Endothelial cell of umbilical vein (primary cell): ENCODE measurements around the gene TMEM209. TPM values are rescaled to one million over a fixed set of nuclear protein-coding genes. Genes with fewer than 3 reads are reported as not detected.

Source experiments
- BruUV-seq: library from RNA; stranded (reverse); fragments of 400-500 nt; replicated peaks from 2 replicates; lab custom pipeline; 2021; lab: Mats Ljungman, UMichigan
- CTCF ChIA-PET: fragments of 300-600, 350-600 bp; sonication (Branson Sonifier 250); formaldehyde crosslinking; loops from one replicate; lab custom pipeline; 2021; ENCODE audit warnings: antibody characterized with exemption, inconsistent platforms; lab: Charles Lee
- POLR2A ChIA-PET: fragments of 300-600, 350-600 bp; sonication (Branson Sonifier 250); formaldehyde crosslinking; loops from one replicate; lab custom pipeline; 2021; ENCODE audit warnings: antibody characterized with exemption, inconsistent platforms; lab: Charles Lee
- DNase-seq: peaks from one replicate; pipeline ENCODE4 v3.0.0-alpha.2; 2011; ENCODE audit warnings: low read depth, low spot score
- FAIRE-seq: peaks from 2 replicates; lab custom pipeline; 2011; peaks lifted over from hg19 to GRCh38; lab: Jason Lieb, UNC
- H2AFZ ChIP-seq: 2 replicates; pipeline ENCODE4 v1.6.0; 2012; ENCODE audit warnings: low read depth, low read length, control low read depth, inconsistent platforms
- H3K27ac ChIP-seq: 2 replicates; pipeline ENCODE4 v1.5.1; 2011; ENCODE audit warnings: low read depth, mild to moderate bottlenecking, control low read depth, low read length, moderate library complexity; ENCODE audit not compliant: insufficient read depth
- H3K27me3 ChIP-seq, 2 experiments: 2 replicates each; pipeline versions ENCODE4 v1.6.0 to v1.6.1; 2011; ENCODE audit warnings: low read length in 2 of 2, mixed read lengths in 1 of 2; ENCODE audit not compliant: control insufficient read depth in 2 of 2, insufficient read depth in 2 of 2
- H3K36me3 ChIP-seq, 2 experiments: 2 replicates in 1 of 2; 3 replicates in 1 of 2; pipeline ENCODE4 v1.5.1; 2011; ENCODE audit warnings: low read length in 2 of 2, mild to moderate bottlenecking in 1 of 2, moderate library complexity in 1 of 2; ENCODE audit not compliant: control insufficient read depth in 2 of 2, insufficient read depth in 2 of 2; ENCODE audit errors: extremely low read depth in 1 of 2
- H3K4me1 ChIP-seq: 3 replicates; pipeline ENCODE4 v1.5.1; 2011; ENCODE audit warnings: mild to moderate bottlenecking, low read length; ENCODE audit not compliant: control insufficient read depth, insufficient read depth; ENCODE audit errors: extremely low read depth
- H3K4me2 ChIP-seq: 2 replicates; pipeline ENCODE4 v1.6.1; 2011; ENCODE audit warnings: low read length, control low read depth, mixed read lengths; ENCODE audit not compliant: insufficient read depth
- H3K4me3 ChIP-seq, 3 experiments: fragments of 200-600 bp in 1 of 3; sonication (generic), shearing (Covaris generic) in 1 of 3; replicated peaks in 1 of 3; 2 replicates each; pipeline ENCODE4 v1.5.1; 2011 to 2016; ENCODE audit warnings: control low read depth in 3 of 3, low read length in 3 of 3, mild to moderate bottlenecking in 2 of 3, inconsistent platforms in 1 of 3, low read depth in 1 of 3, moderate library complexity in 1 of 3; ENCODE audit not compliant: insufficient read depth in 1 of 3
- H3K79me2 ChIP-seq: 2 replicates; pipeline ENCODE4 v1.6.0; 2012; ENCODE audit warnings: low read length, inconsistent platforms; ENCODE audit not compliant: control insufficient read depth, insufficient read depth
- H3K9ac ChIP-seq: replicated peaks from 2 replicates; pipeline ENCODE3; 2011; ENCODE audit warnings: low read length, control low read depth; ENCODE audit not compliant: insufficient read depth; ENCODE audit errors: extremely low read depth
- H3K9me1 ChIP-seq: replicated peaks from 3 replicates; pipeline ENCODE4 v1.6.0; 2011; ENCODE audit warnings: mild to moderate bottlenecking, low read length; ENCODE audit not compliant: control insufficient read depth, insufficient read depth; ENCODE audit errors: extremely low read depth
- H3K9me3 ChIP-seq: replicated peaks from 2 replicates; pipeline ENCODE4 v1.5.1; 2012; ENCODE audit warnings: low read length, inconsistent platforms; ENCODE audit not compliant: control insufficient read depth, insufficient read depth
- H4K20me1 ChIP-seq: replicated peaks from 2 replicates; pipeline ENCODE3; 2011; ENCODE audit warnings: mild to moderate bottlenecking, low read length; ENCODE audit not compliant: control insufficient read depth, insufficient read depth; ENCODE audit errors: extremely low read depth
- EZH2 ChIP-seq: IDR thresholded peaks from 2 replicates; pipeline ENCODE4 v1.6.1; 2012; ENCODE audit warnings: borderline replicate concordance, low read depth, mild to moderate bottlenecking, moderate library complexity, low read length, inconsistent platforms; ENCODE audit not compliant: severe bottlenecking
- FOS ChIP-seq: IDR thresholded peaks from 2 replicates; pipeline ENCODE4 v1.6.1; 2011; ENCODE audit warnings: mild to moderate bottlenecking, low read length, moderate library complexity, borderline replicate concordance; ENCODE audit not compliant: insufficient read depth
- GATA2 ChIP-seq: IDR thresholded peaks from 2 replicates; pipeline ENCODE4 v1.7.0; 2011; ENCODE audit warnings: low read depth, mild to moderate bottlenecking, moderate library complexity, mixed read lengths, low read length; ENCODE audit not compliant: insufficient read length, insufficient read depth
- JUN ChIP-seq: IDR thresholded peaks from 2 replicates; pipeline ENCODE4 v1.6.1; 2011; ENCODE audit warnings: borderline replicate concordance, low read depth; ENCODE audit not compliant: insufficient read length, insufficient read depth
- MYC ChIP-seq: IDR thresholded peaks from one replicate; pipeline ENCODE4 v1.6.1; 2011; ENCODE audit warnings: mild to moderate bottlenecking, low read depth, low read length
- POLR2A ChIP-seq: IDR thresholded peaks from 2 replicates; pipeline ENCODE4 v1.6.1; 2012; ENCODE audit warnings: low read depth, mild to moderate bottlenecking, control low read depth, low read length
- POLR2AphosphoS5 ChIP-seq: IDR thresholded peaks from 2 replicates; pipeline ENCODE4 v1.6.1; 2012; ENCODE audit warnings: low read depth, mild to moderate bottlenecking, control low read depth, low read length, moderate library complexity; ENCODE audit not compliant: insufficient read depth
- dilution Hi-C: fragments of 300-500 bp; cut with MboI; formaldehyde crosslinking; loops from one replicate; pipeline ENCODE4 v1.15.0; 2019; ENCODE audit warnings: low sequenced_read_pairs; ENCODE audit not compliant: extremely low pct_ligation_motif_present
- intact Hi-C: fragments of 100-400 bp; cut with micrococcal nuclease; formaldehyde crosslinking; loops from one replicate; pipeline ENCODE4 v1.10.0; 2022
- polyA plus RNA-seq, 4 experiments: library from polyadenylated mRNA; depleted of rRNA in 3 of 4; stranded (reverse) in 3 of 4; unstranded in 1 of 4; fragments of >200 nt; gene quantifications; 2 replicates each; pipeline versions ENCODE4 v1.2.1 to v1.2.3, GENCODE V29; 2011 to 2012; ENCODE audit warnings: missing spikeins in 1 of 4
- total RNA-seq: library from RNA; stranded (reverse); gene quantifications from 2 replicates; pipeline ENCODE4 v1.2.3, GENCODE V29; 2021
- TF ChIP-seq, protein P1 (sequence below): IDR thresholded peaks from 2 replicates; pipeline ENCODE4 v1.6.1; 2011; ENCODE audit not compliant: insufficient read depth, insufficient read length
- TF ChIP-seq, protein P2 (sequence below), 2 donors: IDR thresholded peaks; 1 replicate in 1 of 2; 2 replicates in 1 of 2; pipeline ENCODE4 v1.5.1; 2011; ENCODE audit warnings: low read length in 2 of 2, mild to moderate bottlenecking in 2 of 2, moderate library complexity in 2 of 2, control low read depth in 1 of 2, inconsistent platforms in 1 of 2, low read depth in 1 of 2; ENCODE audit not compliant: insufficient read depth in 1 of 2; ENCODE audit errors: extremely low read depth in 1 of 2

The TMEM209 gene
- total and polyA plus RNA-seq, 2 donors (not counting 3 experiments of a cell fraction or from before 2014, with no cell fraction given), result 13.0 to 16.6 TPM

DNA sequence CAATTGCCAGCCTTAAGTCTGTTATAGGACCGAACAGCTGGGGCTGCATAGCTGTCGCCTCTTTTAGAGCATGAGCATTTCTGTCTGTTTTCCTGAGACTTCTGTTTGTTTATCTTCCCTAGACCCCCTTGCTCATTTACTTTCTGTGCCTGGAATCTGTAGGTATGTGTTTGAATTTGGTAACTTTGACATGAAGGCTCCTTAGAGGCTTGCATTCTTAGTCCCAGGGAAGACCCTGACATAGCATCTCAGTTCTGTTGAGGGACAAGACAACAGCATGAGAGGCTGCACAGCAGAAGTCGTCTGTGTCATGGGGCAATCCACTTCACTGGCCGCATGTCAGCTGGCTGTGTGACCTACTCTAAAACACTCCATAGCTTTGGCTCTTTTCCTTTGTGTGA, 76.2 kb downstream of the TMEM209 start:
- no peak for DNase-seq
- H4K20me1 ChIP-seq, result no peaks in the 10 kb centered on the region
- no peaks in the 10 kb centered on the region for H3K9me1 ChIP-seq
- H2AFZ ChIP-seq, result no peak overlapping the region
- TF ChIP-seq MYC (no peak), POLR2AphosphoS5 (no peak), EZH2 (no peak), JUN (no peak), GATA2 (no peak), FOS (no peak), POLR2A (no peak)
- TF ChIP-seq, protein P1, sequence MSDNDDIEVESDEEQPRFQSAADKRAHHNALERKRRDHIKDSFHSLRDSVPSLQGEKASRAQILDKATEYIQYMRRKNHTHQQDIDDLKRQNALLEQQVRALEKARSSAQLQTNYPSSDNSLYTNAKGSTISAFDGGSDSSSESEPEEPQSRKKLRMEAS, result no peak
- TF ChIP-seq, protein P2, sequence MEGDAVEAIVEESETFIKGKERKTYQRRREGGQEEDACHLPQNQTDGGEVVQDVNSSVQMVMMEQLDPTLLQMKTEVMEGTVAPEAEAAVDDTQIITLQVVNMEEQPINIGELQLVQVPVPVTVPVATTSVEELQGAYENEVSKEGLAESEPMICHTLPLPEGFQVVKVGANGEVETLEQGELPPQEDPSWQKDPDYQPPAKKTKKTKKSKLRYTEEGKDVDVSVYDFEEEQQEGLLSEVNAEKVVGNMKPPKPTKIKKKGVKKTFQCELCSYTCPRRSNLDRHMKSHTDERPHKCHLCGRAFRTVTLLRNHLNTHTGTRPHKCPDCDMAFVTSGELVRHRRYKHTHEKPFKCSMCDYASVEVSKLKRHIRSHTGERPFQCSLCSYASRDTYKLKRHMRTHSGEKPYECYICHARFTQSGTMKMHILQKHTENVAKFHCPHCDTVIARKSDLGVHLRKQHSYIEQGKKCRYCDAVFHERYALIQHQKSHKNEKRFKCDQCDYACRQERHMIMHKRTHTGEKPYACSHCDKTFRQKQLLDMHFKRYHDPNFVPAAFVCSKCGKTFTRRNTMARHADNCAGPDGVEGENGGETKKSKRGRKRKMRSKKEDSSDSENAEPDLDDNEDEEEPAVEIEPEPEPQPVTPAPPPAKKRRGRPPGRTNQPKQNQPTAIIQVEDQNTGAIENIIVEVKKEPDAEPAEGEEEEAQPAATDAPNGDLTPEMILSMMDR (IDR thresholded peaks at IDR 0.05; ENCODE audit: extremely low read depth in 1 of 2, insufficient read depth in 1 of 2, low read depth in 1 of 2, low read length in 2 of 2), result no peak
- intact Hi-C loops, result no loop called here
- BruUV-seq, result no TSS peak
- ChIA-PET CTCF (interaction anchor here (1.0 to 2.1 kb wide), 2 partner anchors 57 to 173 kb away, joined by 3 to 13 read pairs; no protein-coding TSS in a partner anchor), POLR2A (interaction anchor here (0.7 kb wide), 1 partner anchor 75 kb away, joined by 5 read pairs; no protein-coding TSS in a partner anchor)
- no peak overlapping the region for H3K27ac ChIP-seq
- H3K4me1 ChIP-seq, result no peaks in the 10 kb centered on the region
- no peaks in the 10 kb centered on the region for H3K9me3 ChIP-seq
- H3K27me3 ChIP-seq, result no peaks in the 10 kb centered on the region
- no peak overlapping the region for H3K4me3 ChIP-seq
- no peak overlapping the region for H3K9ac ChIP-seq
- H3K79me2 ChIP-seq, result no peaks in the 10 kb centered on the region
- H3K4me2 ChIP-seq, result no peak overlapping the region
- peaks cover 10 to 15% of the 10 kb centered on the region in 2 experiments for H3K36me3 ChIP-seq
- dilution Hi-C loops, result no loop called here
- no peak for FAIRE-seq
